ENCODE results near the gene TENM4.
"Not testable (repeated sequence)": the region's sequence is repeated elsewhere in the genome, so short reads cannot be mapped to it uniquely, and the experiment has no call there.

GRCh38 chr11:79190553-79190952, 250.3 kb downstream of the TENM4 start:
- TF ChIP-seq POLR2A (IDR thresholded peaks at IDR 0.05; ENCODE audit: control extremely low read depth in 1 of 2, low read depth in 2 of 2, low read length in 2 of 2); SIRT6 (IDR thresholded peaks at IDR 0.05; ENCODE audit: low read length); TEAD4 (IDR thresholded peaks at IDR 0.05; ENCODE audit: low read depth, low read length); SP1 (IDR thresholded peaks at IDR 0.05; ENCODE audit: low read depth, low read length); CEBPB (IDR thresholded peaks at IDR 0.05; ENCODE audit: low read depth, low read length); BRCA1 (IDR thresholded peaks at IDR 0.05; ENCODE audit: low read depth, low read length); GTF2F1 (IDR thresholded peaks at IDR 0.05; ENCODE audit: borderline replicate concordance, low read depth, low read length); SP2 (IDR thresholded peaks at IDR 0.05; ENCODE audit: low read length); SUZ12 (IDR thresholded peaks at IDR 0.05; ENCODE audit: low read length): not testable (repeated sequence)
- TF ChIP-seq, protein P1, sequence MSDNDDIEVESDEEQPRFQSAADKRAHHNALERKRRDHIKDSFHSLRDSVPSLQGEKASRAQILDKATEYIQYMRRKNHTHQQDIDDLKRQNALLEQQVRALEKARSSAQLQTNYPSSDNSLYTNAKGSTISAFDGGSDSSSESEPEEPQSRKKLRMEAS (IDR thresholded peaks at IDR 0.05), result not testable (repeated sequence)
- TF ChIP-seq, protein P2, sequence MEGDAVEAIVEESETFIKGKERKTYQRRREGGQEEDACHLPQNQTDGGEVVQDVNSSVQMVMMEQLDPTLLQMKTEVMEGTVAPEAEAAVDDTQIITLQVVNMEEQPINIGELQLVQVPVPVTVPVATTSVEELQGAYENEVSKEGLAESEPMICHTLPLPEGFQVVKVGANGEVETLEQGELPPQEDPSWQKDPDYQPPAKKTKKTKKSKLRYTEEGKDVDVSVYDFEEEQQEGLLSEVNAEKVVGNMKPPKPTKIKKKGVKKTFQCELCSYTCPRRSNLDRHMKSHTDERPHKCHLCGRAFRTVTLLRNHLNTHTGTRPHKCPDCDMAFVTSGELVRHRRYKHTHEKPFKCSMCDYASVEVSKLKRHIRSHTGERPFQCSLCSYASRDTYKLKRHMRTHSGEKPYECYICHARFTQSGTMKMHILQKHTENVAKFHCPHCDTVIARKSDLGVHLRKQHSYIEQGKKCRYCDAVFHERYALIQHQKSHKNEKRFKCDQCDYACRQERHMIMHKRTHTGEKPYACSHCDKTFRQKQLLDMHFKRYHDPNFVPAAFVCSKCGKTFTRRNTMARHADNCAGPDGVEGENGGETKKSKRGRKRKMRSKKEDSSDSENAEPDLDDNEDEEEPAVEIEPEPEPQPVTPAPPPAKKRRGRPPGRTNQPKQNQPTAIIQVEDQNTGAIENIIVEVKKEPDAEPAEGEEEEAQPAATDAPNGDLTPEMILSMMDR (IDR thresholded peaks at IDR 0.05; ENCODE audit: control extremely low read depth in 1 of 3, insufficient read depth in 1 of 3, low read depth in 1 of 3, low read length in 3 of 3), result not testable (repeated sequence)
- TF ChIP-seq, protein P3, sequence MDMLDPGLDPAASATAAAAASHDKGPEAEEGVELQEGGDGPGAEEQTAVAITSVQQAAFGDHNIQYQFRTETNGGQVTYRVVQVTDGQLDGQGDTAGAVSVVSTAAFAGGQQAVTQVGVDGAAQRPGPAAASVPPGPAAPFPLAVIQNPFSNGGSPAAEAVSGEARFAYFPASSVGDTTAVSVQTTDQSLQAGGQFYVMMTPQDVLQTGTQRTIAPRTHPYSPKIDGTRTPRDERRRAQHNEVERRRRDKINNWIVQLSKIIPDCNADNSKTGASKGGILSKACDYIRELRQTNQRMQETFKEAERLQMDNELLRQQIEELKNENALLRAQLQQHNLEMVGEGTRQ (IDR thresholded peaks at IDR 0.05; ENCODE audit: low read length), result not testable (repeated sequence)
